Measurements from ENCODE around the gene OTOP1.
A peak's percentile ranks its signal among the peaks of the same experiment; 100 is the strongest.
"Not testable (repeated sequence)": the region's sequence is repeated elsewhere in the genome, so short reads cannot be mapped to it uniquely, and the experiment has no call there.

Gene OTOP1, protein sequence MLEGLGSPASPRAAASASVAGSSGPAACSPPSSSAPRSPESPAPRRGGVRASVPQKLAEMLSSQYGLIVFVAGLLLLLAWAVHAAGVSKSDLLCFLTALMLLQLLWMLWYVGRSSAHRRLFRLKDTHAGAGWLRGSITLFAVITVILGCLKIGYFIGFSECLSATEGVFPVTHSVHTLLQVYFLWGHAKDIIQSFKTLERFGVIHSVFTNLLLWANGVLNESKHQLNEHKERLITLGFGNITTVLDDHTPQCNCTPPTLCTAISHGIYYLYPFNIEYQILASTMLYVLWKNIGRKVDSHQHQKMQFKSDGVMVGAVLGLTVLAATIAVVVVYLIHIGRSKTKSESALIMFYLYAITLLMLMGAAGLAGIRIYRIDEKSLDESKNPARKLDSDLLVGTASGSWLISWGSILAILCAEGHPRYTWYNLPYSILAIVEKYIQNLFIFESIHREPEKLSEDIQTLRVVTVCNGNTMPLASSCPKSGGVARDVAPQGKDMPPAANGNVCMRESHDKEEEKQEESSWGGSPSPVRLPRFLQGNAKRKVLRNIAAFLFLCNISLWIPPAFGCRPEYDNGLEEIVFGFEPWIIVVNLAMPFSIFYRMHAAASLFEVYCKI

DNA sequence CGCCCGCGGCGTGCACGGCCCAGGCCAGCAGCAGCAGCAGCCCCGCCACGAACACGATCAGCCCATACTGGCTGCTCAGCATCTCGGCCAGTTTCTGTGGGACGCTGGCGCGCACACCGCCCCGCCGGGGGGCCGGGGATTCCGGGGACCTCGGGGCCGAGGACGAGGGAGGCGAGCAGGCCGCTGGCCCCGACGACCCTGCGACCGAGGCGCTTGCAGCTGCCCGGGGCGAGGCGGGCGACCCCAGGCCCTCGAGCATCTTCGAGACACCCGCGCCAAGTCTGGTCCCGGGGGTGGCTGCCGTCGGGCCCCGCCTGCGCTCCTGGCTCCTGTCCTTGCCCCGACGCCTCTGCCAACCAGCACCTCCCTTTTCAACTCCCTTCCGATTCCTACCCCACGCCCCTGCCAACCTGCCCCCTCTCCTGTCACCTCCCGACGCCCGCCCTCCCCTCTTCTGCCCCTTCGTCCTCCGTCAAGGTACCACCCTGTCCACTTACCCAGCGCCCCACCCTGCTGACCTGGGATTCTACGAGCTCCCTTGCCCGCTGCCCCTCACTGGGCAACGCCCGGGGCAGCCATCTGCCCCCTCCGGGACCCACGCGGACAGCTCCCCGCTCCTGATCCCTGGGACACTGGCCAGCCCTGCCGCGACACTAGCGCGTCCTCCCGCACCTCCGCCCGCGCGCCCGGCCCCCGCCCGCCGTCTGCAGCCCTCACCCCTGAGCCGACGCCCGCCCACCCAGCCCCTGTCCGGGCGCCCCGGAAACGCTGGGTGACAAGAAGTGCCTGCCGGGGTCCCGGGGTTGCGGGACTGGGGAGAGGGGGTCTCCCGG lies at the start of gene OTOP1:
Gene OTOP1 (minus strand): TSS at position 324 of the 833 bp plus-strand sequence. CDS start 65 bp downstream, at position 259.
- DNase-seq (ENCODE audit: low spot score) = no peak

DNA sequence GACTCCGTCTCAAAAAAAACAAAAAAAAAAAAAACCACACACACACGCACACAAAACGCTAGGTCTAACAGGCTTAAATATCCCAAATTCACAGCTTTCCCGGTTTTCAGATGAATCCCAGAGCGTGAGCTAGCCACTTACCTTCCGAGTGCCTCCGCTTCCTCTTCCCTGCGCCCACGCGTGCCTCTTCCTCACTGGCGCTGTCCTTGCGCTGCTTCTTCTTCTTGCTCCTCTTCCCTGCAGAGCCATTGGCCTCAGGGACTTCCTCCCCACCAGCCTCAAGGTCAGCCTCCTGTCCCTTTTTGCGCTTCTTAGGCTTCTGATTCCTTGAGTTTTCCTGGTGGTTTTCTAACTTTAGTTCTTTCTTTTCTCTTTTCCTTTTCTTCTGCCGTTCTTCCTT lies 47.5 kb upstream of the OTOP1 start:
- no peak for DNase-seq (ENCODE audit: low spot score)

DNA sequence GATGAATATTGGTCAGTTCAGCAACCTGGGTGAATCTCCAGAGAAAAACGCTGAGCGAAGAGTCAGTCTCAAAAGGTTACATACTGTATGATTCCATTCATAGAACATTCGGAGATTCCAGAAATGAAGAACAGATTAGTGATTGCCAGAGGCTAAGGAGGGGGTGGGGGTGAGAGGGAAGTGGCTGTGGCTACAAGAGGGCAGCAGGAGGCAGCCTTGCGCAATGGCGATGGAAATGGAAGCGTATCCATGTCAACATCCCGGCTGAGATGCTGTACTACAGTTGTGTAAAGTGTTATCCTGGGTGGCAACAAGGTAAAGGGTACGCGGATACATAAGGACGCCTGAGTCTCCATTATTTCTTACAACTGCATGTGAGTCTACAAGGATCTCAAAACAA lies 45.2 kb upstream of the OTOP1 start:
- no peak for DNase-seq (ENCODE audit: low spot score)

DNA sequence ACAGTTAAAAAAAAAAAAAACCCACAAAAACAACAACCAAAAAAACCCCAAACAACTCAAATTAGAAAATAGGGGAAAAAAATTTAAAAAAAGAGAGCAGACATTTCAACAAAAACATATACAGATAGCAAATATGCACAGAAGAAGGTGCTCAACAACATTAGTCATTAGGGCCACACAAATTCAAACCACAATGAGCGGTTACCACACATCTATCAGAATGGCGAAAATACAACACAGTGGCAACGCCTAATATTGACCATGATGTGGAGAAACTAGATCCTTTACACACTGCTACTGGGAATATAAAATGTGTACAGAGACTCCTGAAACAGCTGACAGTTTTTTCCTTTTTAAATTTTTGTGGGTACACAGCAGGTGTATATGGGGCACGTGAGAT lies 43.8 kb upstream of the OTOP1 start:
- DNase-seq (ENCODE audit: low spot score) = no peak

DNA sequence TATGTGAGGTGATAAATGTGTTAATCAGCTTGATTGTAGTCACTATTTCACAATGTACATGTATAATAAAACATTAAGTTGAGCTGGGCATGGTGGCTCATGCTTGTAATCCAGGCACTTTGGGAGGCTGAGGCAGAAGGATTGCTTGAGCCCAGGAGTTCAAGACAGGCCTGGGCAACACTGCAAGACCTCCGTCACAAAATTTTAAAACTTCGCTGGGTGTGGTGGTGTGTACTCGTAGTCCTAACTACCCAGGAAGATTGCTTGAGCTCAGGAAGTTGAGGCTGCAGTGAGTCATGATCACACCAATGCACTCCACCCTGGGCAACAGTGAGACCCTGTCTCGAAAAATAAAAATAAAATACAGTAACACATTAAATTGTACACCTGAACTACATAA lies 43.1 kb upstream of the OTOP1 start:
- DNase-seq (ENCODE audit: low spot score) = no peak

DNA sequence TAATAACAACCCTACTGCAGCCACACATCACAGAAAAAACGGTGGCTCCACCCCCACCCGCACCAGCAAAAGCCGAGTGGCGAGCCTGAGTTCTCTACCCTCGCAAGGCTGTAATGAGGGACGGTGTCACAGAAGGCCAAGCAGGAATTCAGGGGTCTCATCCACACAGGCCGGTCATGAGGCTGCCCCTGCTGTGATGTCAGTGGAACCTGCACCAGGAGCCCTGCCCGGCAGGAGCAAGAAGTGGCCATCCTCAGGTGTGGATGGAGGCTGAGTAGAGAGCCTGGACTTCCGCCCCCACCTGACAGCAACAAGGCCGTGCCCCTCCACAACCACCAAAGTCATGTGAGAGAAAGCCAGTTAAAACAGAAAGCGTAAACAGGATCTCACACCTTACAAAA lies 42.6 kb upstream of the OTOP1 start:
- no peak for DNase-seq (ENCODE audit: low spot score)

DNA sequence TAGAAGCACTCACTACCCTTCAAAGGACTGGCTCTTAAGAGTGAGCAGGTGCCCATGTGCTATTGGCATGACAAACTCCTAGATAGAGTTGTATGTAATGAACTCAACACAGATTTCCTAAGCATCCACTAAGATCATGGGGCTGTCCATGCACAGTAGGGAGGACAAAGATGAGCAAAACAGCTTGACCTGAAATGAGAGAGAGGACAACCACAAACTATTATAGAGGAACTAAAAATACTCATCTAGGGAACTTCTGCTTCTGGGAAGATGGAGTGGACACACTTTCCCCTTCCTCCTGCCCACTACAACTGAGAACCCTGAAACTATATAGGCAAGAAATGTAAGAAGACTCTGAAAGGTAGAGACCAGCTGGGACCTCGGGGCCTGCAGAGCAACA lies 42.0 kb upstream of the OTOP1 start:
- no peak for DNase-seq (ENCODE audit: low spot score)

DNA sequence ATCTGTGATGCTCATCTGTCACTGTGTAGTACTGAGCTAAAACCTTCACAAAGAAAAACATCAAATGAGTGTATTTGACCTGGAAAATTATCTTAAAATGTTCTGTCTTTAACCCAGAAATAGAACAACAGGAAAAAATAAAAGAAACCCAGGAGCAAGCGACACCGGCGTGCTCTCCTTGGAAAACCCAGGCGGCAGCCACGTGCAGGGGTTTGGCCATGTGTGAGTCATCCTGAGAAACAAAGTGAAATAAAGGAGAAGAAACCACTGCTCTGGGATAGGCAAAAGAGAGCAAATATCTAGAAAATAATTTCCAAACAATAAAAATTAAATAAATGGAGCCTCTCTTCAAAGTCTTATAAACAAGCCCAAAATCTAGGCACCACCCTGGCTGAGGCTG lies 41.3 kb upstream of the OTOP1 start:
- DNase-seq (ENCODE audit: low spot score) = no peak

DNA sequence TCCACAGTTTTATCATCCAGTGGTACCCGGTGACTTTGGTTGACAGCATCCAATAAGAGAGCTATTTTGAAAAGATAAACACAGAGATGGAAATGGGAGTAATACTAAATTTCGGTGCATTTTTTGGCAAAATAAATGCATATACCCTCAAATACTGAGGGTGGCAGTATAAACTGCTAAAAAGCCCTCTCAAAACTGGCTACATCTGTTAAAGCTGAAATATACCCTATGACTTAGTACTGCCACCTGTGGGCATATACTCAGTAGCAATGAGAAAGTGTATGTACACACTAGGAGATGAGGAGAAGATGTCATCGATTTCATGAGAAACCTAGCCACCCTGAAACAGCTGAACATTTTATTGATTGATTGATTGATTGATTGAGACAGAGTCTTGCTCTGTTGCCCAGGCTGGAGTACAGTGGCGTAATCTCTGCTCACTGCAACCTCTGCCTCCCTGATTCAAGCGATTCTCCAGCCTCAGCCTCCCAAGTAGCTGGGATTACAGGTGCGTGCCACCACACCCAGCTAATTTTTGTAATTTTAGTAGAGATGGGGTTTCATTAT lies 33.5 kb upstream of the OTOP1 start:
- DNase-seq (ENCODE audit: low spot score) = no peak

DNA sequence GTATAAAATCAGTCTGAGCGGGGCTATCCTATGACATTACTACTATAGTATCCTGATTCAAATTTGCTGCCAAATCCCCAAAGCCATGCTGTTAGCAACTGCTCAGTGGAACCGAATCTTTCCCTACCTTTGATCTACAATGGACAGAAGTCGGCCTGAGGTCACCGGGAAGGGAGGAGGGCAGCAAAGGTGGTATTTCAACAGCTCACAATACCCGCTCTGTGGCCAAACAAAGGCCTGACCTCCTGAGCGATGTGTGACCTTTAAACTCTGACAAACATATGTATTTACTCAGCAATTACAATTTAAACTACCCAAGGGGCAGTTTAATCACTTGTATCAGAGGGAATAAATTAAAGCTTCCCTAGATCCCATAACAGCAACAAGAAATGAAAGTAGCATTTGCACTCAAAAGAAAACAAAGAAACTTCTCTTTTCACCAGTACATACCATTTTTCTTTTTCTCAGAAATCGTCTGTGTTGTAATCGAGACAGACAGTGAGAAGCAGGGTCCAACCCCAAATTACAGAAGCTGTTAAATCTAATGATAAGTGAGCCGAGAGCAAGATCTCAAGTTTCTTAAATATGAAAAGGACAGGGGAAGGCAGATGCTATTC lies 32.9 kb upstream of the OTOP1 start:
- peak; percentile 77 for DNase-seq (ENCODE audit: low spot score)

DNA sequence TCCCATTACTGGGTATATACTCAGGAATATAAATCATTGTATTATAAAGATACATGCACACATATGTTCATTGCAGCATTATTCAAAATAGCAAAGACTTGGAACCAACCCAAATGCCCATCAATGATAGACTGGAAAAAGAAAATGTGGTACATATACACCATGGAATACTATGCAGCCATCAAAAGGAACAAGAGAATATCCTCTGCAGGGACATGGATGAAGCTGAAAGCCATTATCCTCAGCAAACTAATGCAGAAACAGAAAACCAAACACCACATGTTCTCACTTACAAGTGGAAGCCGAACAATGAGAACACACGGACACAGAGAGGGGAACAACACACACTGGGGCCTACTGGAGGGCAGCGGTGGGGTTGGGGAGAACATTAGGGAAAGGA lies 31.0 kb upstream of the OTOP1 start:
- DNase-seq (ENCODE audit: low spot score) = not testable (repeated sequence)

DNA sequence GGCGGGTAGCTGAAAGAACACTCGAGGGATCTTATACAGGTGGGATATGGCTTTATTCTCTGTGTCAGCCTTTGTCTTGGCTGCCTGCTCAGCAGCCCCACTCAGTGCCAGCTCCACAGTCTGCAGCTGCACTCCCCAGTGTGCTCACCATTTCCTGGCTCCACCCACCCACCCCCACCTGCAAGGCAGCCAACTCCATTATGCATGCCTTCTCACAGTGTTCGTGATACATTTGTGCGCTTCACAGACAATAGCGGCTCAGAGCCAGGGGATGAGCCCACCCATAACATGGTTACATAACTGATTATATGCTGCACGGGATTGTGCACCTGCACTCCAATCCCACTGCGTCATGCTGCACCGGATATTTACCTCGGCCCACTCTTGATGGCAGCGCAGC lies 30.1 kb upstream of the OTOP1 start:
- DNase-seq (ENCODE audit: low spot score) = no peak

DNA sequence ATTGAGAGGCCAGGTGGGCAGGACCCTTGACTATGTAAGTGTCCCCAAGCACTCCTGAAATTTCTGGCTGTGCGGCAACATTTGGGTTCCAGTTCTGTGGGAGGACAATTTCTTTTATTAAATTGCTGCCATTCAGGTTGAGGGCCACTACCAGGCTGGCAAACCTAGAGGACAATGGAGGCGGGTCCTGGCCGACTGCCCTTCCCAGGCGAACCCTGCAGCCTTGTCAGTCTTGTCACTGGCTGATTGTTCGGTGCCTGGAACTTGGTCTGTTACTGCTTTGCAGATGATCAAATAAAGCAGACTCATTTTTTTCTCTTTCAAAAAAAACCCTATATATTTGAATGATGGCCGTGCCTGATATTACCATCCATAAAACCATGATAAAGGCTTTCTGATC lies 27.9 kb upstream of the OTOP1 start:
- no peak for DNase-seq (ENCODE audit: low spot score)

DNA sequence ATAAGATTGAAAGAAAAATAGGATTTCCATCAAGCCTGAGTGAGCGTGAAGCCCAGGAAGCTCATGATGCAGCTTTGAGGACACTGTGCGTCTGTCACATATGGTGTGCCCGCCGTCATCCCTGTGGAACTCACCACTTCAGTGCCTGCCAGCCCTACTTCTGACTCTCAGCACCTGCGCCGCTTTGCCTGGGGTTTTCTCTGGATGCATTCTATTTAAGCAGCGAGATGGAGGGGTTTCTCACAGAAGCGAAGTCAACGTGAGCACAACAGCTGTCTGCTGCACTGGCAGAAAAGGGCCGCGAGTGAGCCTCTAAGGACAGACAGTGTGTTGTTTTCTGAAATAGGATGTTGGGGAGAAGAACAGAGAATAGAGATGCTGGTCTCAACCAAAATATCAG lies 27.5 kb upstream of the OTOP1 start:
- DNase-seq (ENCODE audit: low spot score) = no peak

DNA sequence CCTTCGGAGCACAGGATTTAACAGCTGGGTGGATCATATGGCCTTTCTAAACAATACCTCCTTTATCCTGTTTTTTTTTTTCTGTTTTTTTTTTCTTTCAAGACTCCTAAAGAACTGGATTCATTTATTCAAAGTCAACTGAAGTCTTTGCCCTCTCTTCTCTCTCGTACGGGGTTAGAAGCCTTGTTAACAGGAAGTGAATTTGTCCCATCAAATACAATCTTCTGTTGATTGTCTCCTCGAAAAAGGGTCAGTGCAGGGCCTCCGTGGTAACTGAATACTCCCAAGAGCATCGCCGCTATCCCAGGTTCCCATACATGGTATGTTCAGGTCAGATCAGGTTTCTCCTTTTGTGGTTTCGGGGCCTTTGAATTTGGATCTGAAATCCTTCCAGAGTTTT lies 23.1 kb upstream of the OTOP1 start:
- no peak for DNase-seq (ENCODE audit: low spot score)

DNA sequence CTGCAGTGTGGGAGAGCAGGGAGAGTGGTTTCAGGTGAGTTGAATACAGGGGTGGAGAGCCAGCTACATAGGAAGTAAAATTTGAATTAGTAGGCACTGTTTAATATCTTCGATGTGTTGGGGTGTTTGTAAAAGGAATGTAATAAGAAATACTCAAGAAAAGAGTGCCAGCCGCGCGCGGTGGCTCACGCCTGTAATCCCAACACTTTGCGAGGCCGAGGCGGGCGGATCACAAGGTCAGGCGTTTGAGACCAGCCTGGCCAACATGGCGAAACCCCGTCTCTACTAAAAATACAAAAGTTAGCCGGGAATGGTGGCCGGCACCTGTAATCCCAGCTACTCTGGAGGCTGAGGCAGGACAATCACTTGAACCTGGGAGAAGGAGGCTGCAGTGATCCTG lies 22.6 kb upstream of the OTOP1 start:
- not testable (repeated sequence) for DNase-seq (ENCODE audit: low spot score)

DNA sequence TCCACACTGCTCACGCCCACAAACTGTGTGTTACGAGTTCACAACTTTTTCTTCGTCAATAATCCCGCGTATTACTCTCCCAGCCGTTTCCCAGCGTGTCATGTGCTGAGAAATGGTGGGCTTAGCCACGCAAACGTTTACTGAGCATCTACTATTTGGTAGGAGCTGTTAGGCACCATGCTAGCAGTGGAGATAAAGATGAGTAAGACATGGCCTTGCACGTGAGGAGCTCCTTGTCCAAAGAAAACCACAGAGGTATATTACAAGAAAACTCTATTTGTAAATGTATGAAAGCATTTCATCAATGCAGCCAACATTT lies 22.1 kb upstream of the OTOP1 start:
- no peak for DNase-seq (ENCODE audit: low spot score)

DNA sequence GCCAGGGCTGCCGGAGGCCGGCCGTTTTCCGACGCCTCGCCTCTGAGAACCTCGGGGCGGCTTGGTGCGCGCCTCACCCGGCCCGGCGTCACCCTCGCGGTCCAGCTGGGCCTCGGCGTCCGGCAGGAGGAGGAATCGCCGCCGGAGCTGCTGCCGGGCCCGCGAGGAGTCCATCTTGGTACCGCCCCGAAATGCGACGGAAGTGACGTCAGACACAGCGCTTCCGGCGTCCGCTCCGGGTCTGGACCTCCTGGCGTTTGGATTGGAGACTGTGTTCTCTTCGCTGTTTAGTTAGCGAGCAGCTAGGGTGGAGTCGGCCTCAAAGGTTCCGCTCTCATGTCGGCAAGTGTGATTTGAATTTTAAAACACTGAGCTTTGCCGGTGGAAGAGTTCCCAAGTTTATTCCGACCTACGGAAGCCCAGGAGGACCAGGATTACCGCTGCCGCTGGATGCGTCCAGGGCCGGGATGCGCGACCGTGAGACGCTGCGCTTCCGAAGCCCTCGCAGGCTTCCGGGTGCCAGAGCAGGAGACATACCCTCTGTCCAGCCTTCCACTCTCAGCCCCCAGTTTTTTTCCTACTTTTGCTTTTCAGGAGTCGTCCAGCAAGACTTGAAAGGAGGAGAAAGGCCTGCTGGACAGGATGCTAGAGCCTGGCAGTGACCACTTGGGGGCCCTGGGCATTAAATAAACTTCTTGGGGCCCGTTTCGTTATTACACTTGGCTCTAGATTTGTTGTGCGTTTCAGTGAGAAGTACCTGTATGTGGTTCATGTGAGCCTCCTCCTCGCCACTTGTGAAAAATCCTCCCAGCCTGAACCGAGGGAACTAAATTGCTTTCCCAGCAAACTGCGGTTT lies 21.5 kb upstream of the OTOP1 start, which contains the start of gene TMEM128:
Gene TMEM128 (minus strand): TSS at position 195 of the 856 bp plus-strand sequence. CDS start 21 bp downstream, at position 174.
- peak; percentile 94 for DNase-seq (ENCODE audit: low spot score)

DNA sequence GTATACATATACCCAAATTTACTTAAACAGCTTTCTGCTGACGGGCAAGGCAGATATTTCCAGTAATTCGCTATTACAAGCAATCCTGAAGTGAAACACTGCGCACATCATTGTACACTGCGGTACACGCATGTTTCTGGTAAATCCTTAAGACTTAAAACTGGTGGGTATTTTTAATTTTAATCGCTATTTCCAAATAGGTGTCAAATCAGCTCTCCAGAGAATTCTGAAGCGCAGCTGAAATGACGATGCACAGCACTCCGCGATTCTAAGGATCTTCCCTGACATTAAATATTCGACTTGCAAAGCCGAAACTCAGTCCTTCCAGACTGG lies 20.9 kb upstream of the OTOP1 start:
- no peak for DNase-seq (ENCODE audit: low spot score)

DNA sequence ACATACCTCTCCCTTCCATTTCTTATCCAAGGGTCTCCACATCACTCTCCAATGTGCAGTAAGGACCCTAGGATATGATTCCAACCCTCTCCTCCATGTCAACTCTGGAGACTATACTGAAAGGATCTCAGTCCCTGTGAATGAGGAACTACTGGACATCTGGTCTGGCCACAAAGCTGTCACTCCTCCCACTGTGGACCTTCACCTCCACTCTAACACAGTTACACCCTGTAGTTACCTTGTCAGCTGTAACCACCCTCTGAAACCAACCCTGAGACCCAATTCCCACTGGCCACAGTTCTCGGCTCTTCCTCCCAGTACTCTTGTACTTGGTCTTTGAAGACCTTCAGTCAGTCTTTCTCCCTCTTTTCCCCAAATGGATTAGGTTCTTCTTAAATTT lies 18.4 kb upstream of the OTOP1 start:
- no peak for DNase-seq (ENCODE audit: low spot score)

DNA sequence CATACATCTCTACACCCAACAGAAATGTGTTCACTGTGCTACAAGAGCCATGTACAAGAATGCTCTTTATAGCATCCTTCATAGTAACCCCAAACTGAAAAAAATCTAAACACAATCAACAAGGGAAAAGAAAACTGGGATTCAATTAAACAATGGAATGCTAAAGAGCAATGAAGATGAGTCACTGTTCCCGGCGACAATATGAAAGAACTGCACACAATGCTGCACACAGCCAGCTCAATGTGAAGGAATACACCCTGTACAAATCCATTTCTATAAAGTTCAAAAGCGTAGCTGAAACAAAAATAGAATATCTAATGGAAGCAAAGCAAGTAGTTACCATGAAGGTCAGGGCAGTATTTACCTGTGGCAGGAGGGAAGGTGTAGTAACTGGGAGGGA lies 12.8 kb upstream of the OTOP1 start:
- not testable (repeated sequence) for DNase-seq (ENCODE audit: low spot score)

Measured in HuH-7.5 (cell line).